Measurements from ENCODE around the gene HES5. TPM values are rescaled to one million over a fixed set of nuclear protein-coding genes. Genes with fewer than 3 reads are reported as not detected.

The HES5 gene
- total and polyA plus RNA-seq, 2 of the 13 experiments (the other 11 are each of a cell fraction or from before 2014, with no cell fraction given) = not detected

- TF ChIP-seq ZFP91 (CRISPR knock-in tag; IDR thresholded peaks at IDR 0.05; ENCODE audit: borderline replicate concordance) (no peak), ZGPAT (CRISPR knock-in tag; IDR thresholded peaks at IDR 0.05) (peak; percentile 7; the same call in 1 of the 2 replicates), ZC3H13 (CRISPR knock-in tag; IDR thresholded peaks at IDR 0.05) (no peak)
Measured at GRCh38 chr1:2496746-2497145, 33.3 kb downstream of the HES5 start (continued).

GRCh38 chr1:2496087-2496622 is 33.9 kb downstream of the HES5 start:
- BruUV-seq (replicated peaks) = no TSS peak
- in situ Hi-C loops (cut with HindIII; ENCODE audit: extremely low pct_ligation_motif_present, low pct_unique_long_range_greater_than_20kb) (no loop called here), intact Hi-C loops (cut with micrococcal nuclease; ENCODE audit: unreplicated experiment) (no loop called here)
- H3K79me2 ChIP-seq (ENCODE audit: insufficient read depth, low read length) = no peaks in the 10 kb centered on the region
- no peak overlapping the region for H3K27ac ChIP-seq (ENCODE audit: extremely low read length, insufficient read depth, low read length)
- no peak overlapping the region for H2AFZ ChIP-seq (ENCODE audit: low read length)
- CTCF ChIA-PET (ENCODE audit: low intra/inter-chr PET ratio, low total read pairs) = no interaction called here
- 43% methylated on average over 17 of the region's 28 CpGs for WGBS (ENCODE audit: low lambda C conversion rate)
- H3K9me3 ChIP-seq (ENCODE audit: low read length) = no peaks in the 10 kb centered on the region
- peaks cover 31 to 71% of the 10 kb centered on the region in 2 experiments for H3K27me3 ChIP-seq (ENCODE audit: control insufficient read depth in 1 of 2, insufficient read depth in 2 of 2, low read length in 2 of 2)
- peak overlapping the region in 2 of 3 experiments; percentile 23 to 38; a peak in 3 of 6 replicates for H3K4me3 ChIP-seq (replicated peaks in 1 of 3; ENCODE audit: insufficient read depth in 1 of 3, low read depth in 2 of 3, low read length in 3 of 3)
- peaks cover 33% of the 10 kb centered on the region for H3K4me1 ChIP-seq (ENCODE audit: insufficient read depth, low read length)
- POLR2A ChIA-PET = no interaction called here
- H3K36me3 ChIP-seq (replicated peaks in 1 of 2; ENCODE audit: control insufficient read depth in 1 of 2, insufficient read depth in 2 of 2, low read length in 2 of 2) = no peaks in the 10 kb centered on the region
- H3K4me2 ChIP-seq (ENCODE audit: low read depth, low read length) = peak overlapping the region; percentile 51; the same call in 1 of the 2 replicates
- peak overlapping the region; percentile 29; the same call in 1 of the 2 replicates for H3K9ac ChIP-seq (ENCODE audit: insufficient read depth, low read depth, low read length)
- no peak for FAIRE-seq
- ATAC-seq = peak; percentile 60
- no peaks in the 10 kb centered on the region for H4K20me1 ChIP-seq (ENCODE audit: insufficient read depth, low read length)
- peak; percentile 28 for DNase-seq (ENCODE audit: low spot score)
- TF ChIP-seq AFF4 (CRISPR knock-in tag; IDR thresholded peaks at IDR 0.05) (no peak), ZNF232 (CRISPR knock-in tag; IDR thresholded peaks at IDR 0.05; ENCODE audit: borderline replicate concordance) (0 out of 2 replicates have a peak, but pooled peaks have one; percentile 39), ZNF558 (CRISPR knock-in tag; IDR thresholded peaks at IDR 0.05; ENCODE audit: borderline replicate concordance) (peak; percentile 51; the same call in 1 of the 2 replicates), ZNF766 (CRISPR knock-in tag; IDR thresholded peaks at IDR 0.05; ENCODE audit: borderline replicate concordance) (peak; percentile 55; the same call in 1 of the 2 replicates), ZNF143 (CRISPR knock-in tag; IDR thresholded peaks at IDR 0.05) (no peak), ATF3 (CRISPR knock-in tag; IDR thresholded peaks at IDR 0.05) (peak; percentile 55; the same call in 1 of the 2 replicates), MYC (CRISPR knock-in tag; IDR thresholded peaks at IDR 0.05; ENCODE audit: borderline replicate concordance) (peak; percentile 48; the same call in 1 of the 2 replicates), GPBP1L1 (CRISPR knock-in tag; IDR thresholded peaks at IDR 0.05) (no peak), YEATS4 (CRISPR knock-in tag; IDR thresholded peaks at IDR 0.05; ENCODE audit: borderline replicate concordance) (peak; percentile 52; the same call in 1 of the 2 replicates), ZIK1 (CRISPR knock-in tag; IDR thresholded peaks at IDR 0.05; ENCODE audit: borderline replicate concordance, low read depth) (0 out of 2 replicates have a peak, but pooled peaks have one; percentile 24)

Data from HepG2 (cell line).